ENCODE results near the gene ADCYAP1R1. TPM values are rescaled to one million over a fixed set of nuclear protein-coding genes. Genes with fewer than 3 reads are reported as not detected.

Gene ADCYAP1R1
- total and polyA plus RNA-seq, 2 of the 8 experiments (the other 6 are each of a cell fraction or from before 2014, with no cell fraction given): 14.4 to 14.6 TPM

GRCh38 chr7:31106303-31107105 lies 54.4 kb downstream of the ADCYAP1R1 start:
- Histone ChIP-seq H2BK20ac (ENCODE audit: low read length) (no peak overlapping the region), H2BK5ac (ENCODE audit: low read depth, low read length) (no peak overlapping the region), H3K23me2 (ENCODE audit: low read depth, low read length) (no peaks in the 10 kb centered on the region), H3K79me1 (ENCODE audit: low read depth, low read length) (no peaks in the 10 kb centered on the region), H3K4ac (replicated peaks; ENCODE audit: insufficient read length, low read depth, low read length) (no peak overlapping the region), H3K9ac (replicated peaks in 1 of 4; ENCODE audit: extremely low read depth in 1 of 4, low read depth in 3 of 4, low read length in 3 of 4) (no peak overlapping the region), H3K23ac (ENCODE audit: insufficient read length) (no peak overlapping the region), H4K5ac (ENCODE audit: insufficient read length, low read depth, low read length) (no peak overlapping the region), H3K14ac (ENCODE audit: insufficient read length) (no peak overlapping the region), H3K4me1 (replicated peaks in 1 of 4; ENCODE audit: control insufficient read depth in 3 of 4, insufficient read depth in 4 of 4, low read length in 3 of 4) (no peaks in the 10 kb centered on the region; a peak in 1 of 7 replicates), H2BK120ac (replicated peaks; ENCODE audit: low read depth, low read length) (no peak overlapping the region), H3K36me3 (ENCODE audit: control insufficient read depth in 2 of 4, insufficient read depth in 4 of 4, low read length in 3 of 4) (no peaks in the 10 kb centered on the region), H4K8ac (ENCODE audit: extremely low read depth, insufficient read depth, low read length) (no peak overlapping the region), H3K27me3 (replicated peaks in 1 of 4; ENCODE audit: control insufficient read depth in 3 of 4, extremely low read depth in 1 of 4, insufficient read depth in 3 of 4, low read length in 3 of 4) (no peaks in the 10 kb centered on the region; a peak in 1 of 7 replicates), H4K20me1 (replicated peaks in 1 of 2; ENCODE audit: control insufficient read depth in 1 of 2, insufficient read depth in 2 of 2, low read length in 2 of 2) (peaks cover 0 to 2% of the 10 kb centered on the region in 2 experiments), H4K91ac (replicated peaks; ENCODE audit: insufficient read length, low read length) (no peak overlapping the region), H2BK15ac (ENCODE audit: low read length) (no peak overlapping the region), H3K56ac (replicated peaks; ENCODE audit: insufficient read length, low read depth, low read length) (peak overlapping the region; percentile 6), H3K4me3 (ENCODE audit: extremely low read depth in 1 of 4, insufficient read depth in 2 of 4, low read depth in 3 of 4, low read length in 4 of 4) (no peak overlapping the region), H2BK12ac (ENCODE audit: low read depth, low read length) (no peak overlapping the region), H3K27ac (ENCODE audit: low read depth, low read length) (no peak overlapping the region), H3K9me3 (ENCODE audit: insufficient read depth in 2 of 2, low read depth in 1 of 2, low read length in 1 of 2) (no peaks in the 10 kb centered on the region), H3K18ac (ENCODE audit: extremely low read depth, low read length) (no peak overlapping the region), H2AFZ (ENCODE audit: low read length) (no peak overlapping the region), H2AK5ac (ENCODE audit: low read depth, low read length) (no peak overlapping the region), H3K79me2 (ENCODE audit: control insufficient read depth in 1 of 2, insufficient read depth in 2 of 2, low read length in 2 of 2) (no peaks in the 10 kb centered on the region), H3K4me2 (ENCODE audit: insufficient read depth in 1 of 2, low read depth in 2 of 2, low read length in 2 of 2) (no peak overlapping the region)
- WGBS, 2 experiments (ENCODE audit: extremely low coverage in 1 of 2, insufficient coverage in 1 of 2, insufficient read length in 1 of 2, insufficient replicate concordance in 2 of 2, low coverage in 1 of 2, low lambda C conversion rate in 2 of 2, missing lambda C conversion rate in 1 of 2): 88% methylated on average over 12 of the region's 13 CpGs; no CpG with 5 or more reads in 1 of the 2 experiments
- CTCF ChIA-PET (ENCODE audit: partially characterized antibody): interaction anchor here (0.8 to 19.4 kb wide), 10 partner anchors 9 to 361 kb away, joined by 3 to 162 read pairs (median 4); no protein-coding TSS in a partner anchor
- FAIRE-seq: no peak
- POLR2A ChIA-PET (ENCODE audit: partially characterized antibody): interaction anchor here (1.5 to 1.6 kb wide), 2 partner anchors 10 to 24 kb away, joined by 3 to 4 read pairs; no protein-coding TSS in a partner anchor
- DNase-seq (ENCODE audit: low read depth in 1 of 2, low spot score in 2 of 2): peak in 1 of 2 experiments; percentile 40
- TF ChIP-seq GTF2F1 (IDR thresholded peaks at IDR 0.05; ENCODE audit: borderline replicate concordance, low read depth, low read length): no peak
- TF ChIP-seq RXRA (IDR thresholded peaks at IDR 0.05; ENCODE audit: insufficient read depth, low read depth, low read length): no peak
- TF ChIP-seq CHD2 (IDR thresholded peaks at IDR 0.05; ENCODE audit: low read length): no peak
- TF ChIP-seq ATF3 (IDR thresholded peaks at IDR 0.05; ENCODE audit: insufficient read depth, low read depth, low read length): no peak
- TF ChIP-seq BACH1 (IDR thresholded peaks at IDR 0.05; ENCODE audit: low read length): no peak
- TF ChIP-seq POLR2AphosphoS5 (IDR thresholded peaks at IDR 0.05; ENCODE audit: low read depth, low read length): no peak
- no peak for TF ChIP-seq EZH2 (IDR thresholded peaks at IDR 0.05; ENCODE audit: low read depth, low read length, severe bottlenecking)
- no peak for TF ChIP-seq KDM1A (IDR thresholded peaks at IDR 0.05; ENCODE audit: borderline replicate concordance, low read length)
- TF ChIP-seq ZNF274 (IDR thresholded peaks at IDR 0.05; ENCODE audit: borderline replicate concordance, extremely low read depth, low read length): no peak
